ENCODE data around the gene SGMS1.

DNA sequence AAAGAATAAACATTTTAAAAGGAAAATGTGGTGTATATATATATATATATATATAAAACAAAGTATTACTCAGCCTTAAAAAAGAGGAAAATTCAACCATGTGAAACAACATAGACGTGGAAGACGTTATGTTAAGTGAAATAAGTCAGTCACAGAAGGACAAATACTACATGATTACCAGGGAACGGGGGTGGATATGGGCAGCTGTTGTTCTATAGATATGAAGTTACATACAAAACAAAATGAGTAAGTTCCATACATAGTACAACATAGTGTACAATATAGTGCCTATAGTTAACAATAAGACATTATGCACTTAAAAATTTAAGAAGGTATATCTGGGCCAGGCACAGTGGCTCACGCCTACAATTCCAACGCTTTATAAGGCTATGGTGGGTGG is 48.8 kb downstream of the SGMS1 start:
- TF ChIP-seq POLR2A (IDR thresholded peaks at IDR 0.05), result no peak
- no peak for TF ChIP-seq POLR2AphosphoS5 (IDR thresholded peaks at IDR 0.05)
- TF ChIP-seq, protein P1, sequence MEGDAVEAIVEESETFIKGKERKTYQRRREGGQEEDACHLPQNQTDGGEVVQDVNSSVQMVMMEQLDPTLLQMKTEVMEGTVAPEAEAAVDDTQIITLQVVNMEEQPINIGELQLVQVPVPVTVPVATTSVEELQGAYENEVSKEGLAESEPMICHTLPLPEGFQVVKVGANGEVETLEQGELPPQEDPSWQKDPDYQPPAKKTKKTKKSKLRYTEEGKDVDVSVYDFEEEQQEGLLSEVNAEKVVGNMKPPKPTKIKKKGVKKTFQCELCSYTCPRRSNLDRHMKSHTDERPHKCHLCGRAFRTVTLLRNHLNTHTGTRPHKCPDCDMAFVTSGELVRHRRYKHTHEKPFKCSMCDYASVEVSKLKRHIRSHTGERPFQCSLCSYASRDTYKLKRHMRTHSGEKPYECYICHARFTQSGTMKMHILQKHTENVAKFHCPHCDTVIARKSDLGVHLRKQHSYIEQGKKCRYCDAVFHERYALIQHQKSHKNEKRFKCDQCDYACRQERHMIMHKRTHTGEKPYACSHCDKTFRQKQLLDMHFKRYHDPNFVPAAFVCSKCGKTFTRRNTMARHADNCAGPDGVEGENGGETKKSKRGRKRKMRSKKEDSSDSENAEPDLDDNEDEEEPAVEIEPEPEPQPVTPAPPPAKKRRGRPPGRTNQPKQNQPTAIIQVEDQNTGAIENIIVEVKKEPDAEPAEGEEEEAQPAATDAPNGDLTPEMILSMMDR (IDR thresholded peaks at IDR 0.05), result no peak

Data from prostate gland (tissue), 2 donors.